Endometrial microvascular endothelial cells (primary cell): ENCODE results near the gene EDN3. TPM values are rescaled to one million over a fixed set of nuclear protein-coding genes. Genes with fewer than 3 reads are reported as not detected.
"Not testable (repeated sequence)": the region's sequence is repeated elsewhere in the genome, so short reads cannot be mapped to it uniquely, and the experiment has no call there.

ENCODE experiments used
- in situ Hi-C: cut with HindIII; loops from 2 replicates; pipeline ENCODE4 v1.10.0; 2017; ENCODE audit warnings: low sequenced_read_pairs, low pct_unique_long_range_greater_than_20kb; ENCODE audit errors: inconsistent ontology term
- total RNA-seq: library from RNA; depleted of rRNA; stranded (reverse); fragments of >200 nt; gene quantifications from one replicate; pipeline ENCODE4 v1.2.3, GENCODE V29; 2015; ENCODE audit errors: inconsistent ontology term

Gene EDN3
- total RNA-seq, 1 donor from 2014 or later, result not detected

DNA sequence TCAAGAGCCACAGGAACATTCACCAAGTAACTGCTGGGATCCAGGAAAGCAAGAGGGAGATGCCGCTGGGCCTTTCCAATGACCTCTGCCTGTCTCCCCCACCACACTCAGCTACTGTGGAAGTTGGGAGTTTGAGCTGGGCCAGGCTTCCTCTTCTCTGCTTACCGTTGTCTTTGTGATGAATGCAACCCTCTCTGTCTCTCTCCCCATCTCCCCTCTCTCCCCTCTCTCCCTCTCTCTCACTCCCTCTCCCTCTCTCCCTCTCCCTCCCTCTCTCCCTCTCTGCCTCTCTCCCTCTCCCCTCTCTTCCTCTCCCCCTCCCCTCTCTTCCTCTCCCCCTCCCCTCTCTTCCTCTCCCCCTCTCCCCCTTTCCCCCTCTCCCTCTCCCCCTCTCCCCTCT, 54.8 kb downstream of the EDN3 start:
- in situ Hi-C loops, result no loop called here

DNA sequence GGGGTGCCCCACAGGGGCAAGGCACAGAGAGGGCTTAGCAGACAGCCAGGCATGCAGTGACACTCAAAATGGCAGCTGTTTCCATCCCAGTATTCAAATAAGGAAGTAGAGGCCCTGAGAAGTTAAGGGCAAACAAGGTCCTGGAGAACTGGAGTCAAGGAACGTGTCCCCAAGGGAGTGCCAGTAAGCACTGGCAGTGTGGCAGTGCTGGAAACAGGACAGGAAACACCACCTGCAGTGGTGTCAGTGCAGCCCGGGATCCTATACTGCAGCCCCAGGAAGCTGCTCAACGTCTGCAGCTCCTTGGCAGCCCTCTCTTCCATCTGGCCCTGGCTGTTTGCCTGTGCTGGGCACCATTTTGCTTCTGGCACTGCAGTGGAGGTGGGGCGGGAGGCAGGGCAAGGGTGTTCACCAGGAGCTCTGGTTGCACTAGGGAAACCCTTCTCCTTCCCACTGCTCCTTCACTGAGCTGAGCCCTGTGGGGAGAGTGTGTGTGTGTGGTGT, 56.3 kb downstream of the EDN3 start:
- in situ Hi-C loops, result no loop called here

DNA sequence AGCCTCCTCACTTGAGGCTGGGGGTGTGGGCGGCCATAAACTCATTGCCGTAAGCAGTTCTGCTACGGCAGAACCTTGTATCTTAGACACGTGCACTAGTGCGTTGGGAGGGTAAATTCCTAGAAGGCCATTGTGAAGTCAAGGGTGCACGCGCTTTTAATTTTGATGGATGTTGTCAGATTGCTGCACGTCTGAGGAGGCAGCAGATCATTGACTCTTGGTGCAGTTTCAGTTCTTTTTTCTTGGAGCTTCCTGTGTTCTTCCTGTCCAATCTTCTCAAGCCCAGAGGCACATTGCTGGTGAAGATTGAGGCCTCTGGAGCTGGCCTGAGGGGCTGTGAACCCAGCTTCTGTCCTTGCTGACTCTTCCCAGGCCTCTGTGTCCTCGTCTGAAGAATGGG, 58.4 kb downstream of the EDN3 start:
- in situ Hi-C loops, result not testable (repeated sequence)

DNA sequence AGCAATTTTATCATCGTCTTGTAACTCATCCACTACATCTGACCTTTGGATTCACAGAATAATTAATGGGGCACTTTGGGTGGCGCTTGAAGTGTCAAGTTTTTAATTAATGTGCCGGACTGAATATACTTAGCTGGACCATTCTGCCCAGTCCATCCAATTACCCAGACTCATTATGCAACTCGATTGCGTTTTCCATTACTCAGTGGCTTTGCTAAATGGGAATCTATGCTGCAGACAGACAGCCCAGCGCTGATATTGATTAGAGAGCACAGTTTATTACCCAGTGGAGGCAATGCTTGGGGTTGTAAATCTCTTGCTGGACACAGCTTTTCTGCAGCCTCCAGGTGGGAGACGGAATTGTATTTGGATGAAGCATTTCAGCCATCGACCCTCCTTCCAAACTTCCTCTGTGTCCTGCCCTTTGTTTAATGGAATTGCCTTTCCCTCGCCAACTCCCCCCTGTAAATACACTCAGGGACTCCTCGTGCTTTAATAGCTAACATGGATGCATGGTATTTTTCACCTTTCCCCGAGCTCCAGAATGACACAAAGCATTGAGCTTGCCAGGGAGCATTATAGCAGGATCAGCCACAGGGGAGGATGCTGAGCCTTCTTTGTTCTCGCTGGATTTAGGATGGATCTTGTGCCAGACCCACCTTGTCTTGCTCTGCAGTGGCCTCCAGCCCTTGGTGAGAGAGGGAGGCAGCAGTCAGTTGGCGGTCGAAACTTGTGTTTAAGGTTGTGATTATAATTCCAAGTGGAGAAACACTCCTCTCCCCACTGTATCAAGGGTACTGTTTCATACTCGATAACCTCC, 59.7 kb downstream of the EDN3 start:
- in situ Hi-C loops, result no loop called here

DNA sequence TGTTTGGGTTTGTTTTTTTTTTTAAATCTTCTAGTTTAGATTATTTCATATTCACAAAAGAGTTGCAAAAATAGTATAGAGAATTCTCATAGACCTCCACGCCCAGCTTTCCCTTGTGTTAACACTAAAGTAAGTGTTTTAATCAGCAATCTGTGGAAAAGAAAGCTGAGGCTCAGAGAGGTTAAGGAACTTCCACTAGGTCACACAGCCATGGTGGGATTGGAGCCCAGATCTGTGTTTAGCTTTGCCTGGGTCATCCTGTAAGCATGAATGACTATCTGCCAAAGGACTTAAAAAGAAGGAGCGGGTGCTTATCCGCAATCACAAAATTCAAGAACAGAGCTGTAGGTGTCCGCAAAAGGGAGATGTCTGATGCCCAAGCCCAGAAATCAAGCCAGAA, 60.5 kb downstream of the EDN3 start:
- in situ Hi-C loops, result no loop called here

DNA sequence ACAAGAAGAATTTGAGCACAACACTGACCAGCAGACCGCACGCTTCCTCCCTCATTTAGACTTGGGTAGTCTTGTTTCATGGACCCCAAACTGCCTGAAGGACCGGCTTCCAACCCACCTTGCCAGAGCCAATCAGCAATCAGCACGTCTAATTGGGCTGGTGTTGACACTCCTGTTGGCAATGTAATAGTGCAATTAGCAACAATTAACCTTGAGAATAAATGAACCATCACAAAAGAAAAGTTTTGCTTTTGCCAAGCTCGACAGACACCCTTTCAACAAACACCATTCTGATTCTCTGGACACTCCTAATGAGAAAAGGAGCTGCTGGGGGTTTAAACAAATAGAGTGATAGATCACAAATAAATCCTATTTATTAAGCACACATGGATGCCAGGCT, 61.0 kb downstream of the EDN3 start:
- in situ Hi-C loops, result no loop called here

DNA sequence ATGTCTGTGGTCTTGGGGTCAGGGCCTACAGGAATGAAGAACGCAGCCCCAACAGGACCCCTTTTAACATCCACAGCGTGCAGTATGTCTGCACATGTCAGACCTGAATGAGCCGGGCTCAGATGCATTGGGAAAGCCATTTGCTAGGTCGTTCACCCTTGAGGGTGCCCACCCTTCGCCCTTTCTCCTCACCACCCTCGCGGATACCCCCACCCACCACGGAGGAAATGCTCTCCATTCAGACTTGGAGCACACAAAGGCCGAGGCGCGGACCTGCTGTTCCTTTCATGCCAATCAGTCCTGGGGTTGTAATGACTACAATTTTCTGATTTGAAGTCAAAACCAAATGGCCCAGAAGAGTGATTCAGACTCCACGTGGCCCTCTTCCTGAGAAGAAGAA, 62.7 kb downstream of the EDN3 start:
- in situ Hi-C loops, result no loop called here

DNA sequence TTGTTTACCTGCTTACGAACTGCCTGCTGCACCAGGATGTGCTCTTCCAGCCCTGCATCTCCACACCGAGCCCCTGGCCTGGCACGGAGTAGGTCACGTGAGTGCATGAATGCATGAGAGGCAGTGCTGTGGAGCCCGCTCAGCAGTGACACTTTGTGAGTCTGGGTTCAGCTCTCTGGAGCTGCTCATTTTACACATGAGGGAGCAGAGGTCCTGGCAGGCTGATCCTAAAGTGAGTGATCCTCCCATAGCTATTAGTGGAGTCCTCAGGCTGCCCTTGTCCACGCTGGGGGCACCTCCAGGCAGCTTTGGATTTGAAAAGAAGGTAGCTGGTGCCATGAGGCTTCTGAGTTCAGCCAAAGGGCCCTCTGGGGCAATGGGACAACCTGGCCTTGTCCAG, 64.2 kb downstream of the EDN3 start:
- in situ Hi-C loops, result no loop called here

DNA sequence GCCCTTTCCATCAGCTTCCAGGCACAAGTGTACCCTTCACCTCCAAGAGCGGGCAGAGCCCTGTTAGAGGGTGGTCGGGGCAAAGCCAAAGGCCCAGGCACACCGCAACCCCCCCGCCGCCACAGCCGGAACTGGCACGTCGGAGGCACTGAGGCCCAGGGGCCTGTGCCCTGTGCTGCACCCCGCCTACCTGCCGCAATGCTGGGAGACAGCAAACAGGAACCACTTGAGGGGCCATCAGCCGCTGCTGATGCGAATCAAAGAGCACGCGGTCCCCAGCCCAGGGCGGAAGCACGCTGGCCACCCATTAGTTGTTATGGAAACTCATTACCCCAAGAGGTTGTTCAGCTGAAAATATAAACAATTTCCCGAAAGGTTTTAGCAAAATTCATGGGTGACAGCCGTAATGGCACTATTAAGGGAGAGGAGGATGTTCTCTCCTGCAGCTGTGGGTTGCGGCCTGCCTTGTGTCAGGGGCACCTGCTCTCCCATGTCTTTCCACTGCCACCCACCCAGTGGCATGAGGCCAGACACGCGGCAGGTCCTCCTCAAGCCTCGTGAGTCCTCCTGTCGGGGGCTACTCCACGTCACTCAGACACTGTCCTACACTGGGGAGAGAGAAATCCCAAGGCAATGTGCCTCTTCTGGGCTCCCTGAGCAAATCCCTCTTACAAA, 65.3 kb downstream of the EDN3 start:
- in situ Hi-C loops, result no loop called here

DNA sequence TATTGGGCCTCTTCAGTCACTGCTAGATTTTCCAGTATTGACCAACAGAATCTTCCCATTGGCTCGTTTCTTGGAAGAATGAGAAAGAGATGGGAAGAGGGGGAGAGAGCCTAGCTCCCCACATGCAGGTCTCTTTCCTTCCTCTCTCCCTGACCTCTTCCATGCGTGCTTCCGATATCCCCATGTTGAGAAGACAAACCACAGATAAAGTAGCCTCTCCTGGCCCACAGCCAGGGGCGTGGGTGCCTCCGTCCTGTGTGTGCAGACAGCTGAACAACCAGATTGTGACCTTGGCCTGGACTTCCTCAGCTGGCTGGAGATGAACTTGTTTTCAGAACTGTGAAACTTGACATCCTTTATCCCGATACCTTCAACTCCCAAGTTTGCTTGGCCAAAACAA, 71.0 kb downstream of the EDN3 start:
- in situ Hi-C loops, result no loop called here

DNA sequence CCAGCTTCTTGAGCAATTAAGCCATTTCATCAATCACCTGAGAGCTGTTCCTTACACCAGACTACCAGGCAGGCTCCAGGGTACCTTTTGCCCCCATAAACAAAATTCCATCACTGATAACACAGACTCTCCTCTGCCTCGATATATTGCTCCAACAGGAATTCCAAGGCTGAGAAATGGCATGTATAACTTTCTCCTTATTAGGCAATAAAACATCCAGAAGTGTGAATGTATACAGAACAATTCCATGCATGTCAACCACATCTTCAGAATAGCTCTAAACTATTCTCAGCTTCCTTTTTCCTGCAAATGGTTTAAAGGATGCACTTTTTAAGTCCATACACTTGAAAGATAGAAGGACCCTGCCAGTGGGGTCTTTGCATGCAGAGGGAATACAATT, 73.8 kb downstream of the EDN3 start:
- in situ Hi-C loops, result no loop called here

DNA sequence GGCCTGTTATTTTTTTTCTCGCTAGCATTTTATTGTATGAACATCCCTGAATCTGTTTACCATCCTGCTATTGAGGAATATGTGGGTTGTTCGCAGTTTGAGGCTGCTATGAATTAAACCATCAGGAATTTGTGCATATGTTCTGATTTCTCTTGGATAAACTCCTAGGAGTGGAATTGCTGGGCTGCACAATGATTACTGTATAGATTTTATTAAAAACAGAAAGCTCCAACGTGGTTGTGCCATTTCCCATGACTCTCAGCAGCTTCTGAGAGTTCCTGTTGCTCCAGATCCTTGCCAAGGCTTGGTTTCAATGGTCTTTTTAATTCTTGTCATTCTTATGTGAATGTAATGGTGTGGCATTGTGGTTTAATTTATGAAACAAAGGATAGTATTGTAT, 75.1 kb downstream of the EDN3 start:
- in situ Hi-C loops, result no loop called here

Other genes with a start within 250 kb of the EDN3 start
- not detected for gene ZNF831, start 136.8 kb upstream of the EDN3 start, total RNA-seq